ENCODE results near the gene CHFR. TPM values are rescaled to one million over a fixed set of nuclear protein-coding genes. Genes with fewer than 3 reads are reported as not detected.
"Not testable (repeated sequence)": the region's sequence is repeated elsewhere in the genome, so short reads cannot be mapped to it uniquely, and the experiment has no call there.

The CHFR gene
- total and polyA plus RNA-seq, 7 donors = 18.0 to 52.3 (median 23.5) TPM

- WGBS, 2 donors = 92 to 93% methylated on average over 18 of the region's 18 CpGs
- Histone ChIP-seq H3K36me3 (peaks cover 38 to 91% (median 69%) of the 10 kb centered on the region in 4 donors), H3K4me1 (no peaks in the 10 kb centered on the region), H3K9me3 (no peaks in the 10 kb centered on the region), H3K27me3 (no peaks in the 10 kb centered on the region), H3K27ac (no peak overlapping the region), H3K4me3 (no peak overlapping the region)
- intact Hi-C loops (cut with DNase I) = no loop called here
- DNase-seq = no peak
- no peak for TF ChIP-seq POLR2AphosphoS5 (IDR thresholded peaks at IDR 0.05)
- no peak for TF ChIP-seq POLR2A (IDR thresholded peaks at IDR 0.05)
- TF ChIP-seq EP300 (IDR thresholded peaks at IDR 0.05) = no peak
- no peak for TF ChIP-seq CTCF (IDR thresholded peaks at IDR 0.05)
Observed at GRCh38 chr12:132858718-132859266, 28.6 kb downstream of the CHFR start.

GRCh38 chr12:132857019-132857418 lies 30.4 kb downstream of the CHFR start:
- H3K27me3 ChIP-seq; H3K27ac ChIP-seq; H3K4me1 ChIP-seq; intact Hi-C loops (cut with DNase I); DNase-seq; H3K9me3 ChIP-seq; H3K4me3 ChIP-seq: not testable (repeated sequence)
- WGBS, 2 donors = 97% methylated on average over 21 of the region's 21 CpGs
- H3K36me3 ChIP-seq = peaks cover 45 to 99% (median 87%) of the 10 kb centered on the region in 4 donors

GRCh38 chr12:132856581-132856980 lies 30.8 kb downstream of the CHFR start:
- H3K9me3 ChIP-seq = no peaks in the 10 kb centered on the region
- WGBS, 2 donors = 94 to 98% methylated on average over 17 of the region's 17 CpGs
- no peak overlapping the region for H3K27ac ChIP-seq
- no peaks in the 10 kb centered on the region for H3K27me3 ChIP-seq
- H3K4me1 ChIP-seq = no peaks in the 10 kb centered on the region
- intact Hi-C loops (cut with DNase I) = no loop called here
- TF ChIP-seq EP300 (IDR thresholded peaks at IDR 0.05) (no peak), CTCF (IDR thresholded peaks at IDR 0.05) (no peak), POLR2AphosphoS5 (IDR thresholded peaks at IDR 0.05) (no peak), POLR2A (IDR thresholded peaks at IDR 0.05) (no peak)
- H3K4me3 ChIP-seq = no peak overlapping the region
- DNase-seq = no peak
- H3K36me3 ChIP-seq = peaks cover 48 to 99% (median 87%) of the 10 kb centered on the region in 4 donors

GRCh38 chr12:132855211-132855610 lies 32.2 kb downstream of the CHFR start:
- DNase-seq; H3K4me1 ChIP-seq; H3K9me3 ChIP-seq; H3K27ac ChIP-seq; H3K4me3 ChIP-seq; intact Hi-C loops (cut with DNase I); H3K27me3 ChIP-seq: not testable (repeated sequence)
- peaks cover 62 to 99% (median 87%) of the 10 kb centered on the region in 4 donors for H3K36me3 ChIP-seq
- 95 to 98% methylated on average over 14 of the region's 14 CpGs for WGBS, 2 donors

GRCh38 chr12:132853285-132854092 lies 33.9 kb downstream of the CHFR start:
- DNase-seq = no peak
- Histone ChIP-seq H3K4me3 (no peak overlapping the region), H3K36me3 (peaks cover 55 to 96% (median 83%) of the 10 kb centered on the region in 4 donors), H3K27ac (no peak overlapping the region), H3K9me3 (no peaks in the 10 kb centered on the region), H3K4me1 (no peaks in the 10 kb centered on the region), H3K27me3 (no peaks in the 10 kb centered on the region)
- intact Hi-C loops (cut with DNase I) = no loop called here
- TF ChIP-seq CTCF (IDR thresholded peaks at IDR 0.05) (no peak), EP300 (IDR thresholded peaks at IDR 0.05) (no peak), POLR2AphosphoS5 (IDR thresholded peaks at IDR 0.05) (no peak), POLR2A (IDR thresholded peaks at IDR 0.05) (no peak)
- WGBS, 2 donors = 96 to 97% methylated on average over 51 of the region's 51 CpGs
